Endodermal cell (in vitro differentiated cells): ENCODE data around the gene SLC52A3. TPM values are rescaled to one million over a fixed set of nuclear protein-coding genes. Genes with fewer than 3 reads are reported as not detected.

ENCODE experiments used
- DNase-seq: peaks from one replicate; pipeline ENCODE4 v3.0.0-alpha.2; 2017
- H3K27ac ChIP-seq: 2 replicates; pipeline ENCODE4 v1.5.1; 2013; ENCODE audit warnings: mild to moderate bottlenecking, low read depth, low read length, moderate library complexity
- H3K27me3 ChIP-seq: 2 replicates; pipeline ENCODE4 v1.6.1; 2013; ENCODE audit warnings: mild to moderate bottlenecking, low read length, moderate library complexity; ENCODE audit not compliant: insufficient read depth, control insufficient read depth, poor library complexity, severe bottlenecking
- H3K36me3 ChIP-seq: 2 replicates; pipeline ENCODE4 v1.7.0; 2013; ENCODE audit warnings: mild to moderate bottlenecking, low read length, moderate library complexity; ENCODE audit not compliant: control insufficient read depth, insufficient read depth
- H3K4me1 ChIP-seq: one replicate; pipeline ENCODE4 v1.7.0; 2013; ENCODE audit warnings: low read length; ENCODE audit not compliant: control insufficient read depth, insufficient read depth
- H3K4me3 ChIP-seq: 2 replicates; pipeline ENCODE4 v1.5.1; 2013; ENCODE audit warnings: mild to moderate bottlenecking, low read length, moderate library complexity
- H3K9ac ChIP-seq: 2 replicates; pipeline ENCODE4 v1.6.1; 2013; ENCODE audit warnings: mild to moderate bottlenecking, low read length, moderate library complexity; ENCODE audit not compliant: poor library complexity, severe bottlenecking; ENCODE audit errors: extremely low read depth
- H3K9me3 ChIP-seq: 2 replicates; pipeline ENCODE4 v1.6.1; 2013; ENCODE audit warnings: mild to moderate bottlenecking, low read length, moderate library complexity; ENCODE audit not compliant: control insufficient read depth
- H3K27ac Mint-ChIP-seq: 2 replicates; pipeline ENCODE4 v1.8.0; 2020; ENCODE audit warnings: mixed read lengths
- H3K27me3 Mint-ChIP-seq: 2 replicates; pipeline ENCODE4 v1.8.0; 2021; ENCODE audit warnings: mild to moderate bottlenecking, mixed read lengths; ENCODE audit not compliant: insufficient read depth
- H3K36me3 Mint-ChIP-seq: 2 replicates; pipeline ENCODE4 v1.8.0; 2020; ENCODE audit warnings: low read depth, mixed read lengths
- H3K4me1 Mint-ChIP-seq: 2 replicates; pipeline ENCODE4 v1.8.0; 2020; ENCODE audit warnings: mixed read lengths
- H3K4me3 Mint-ChIP-seq: 2 replicates; pipeline ENCODE4 v1.8.0; 2020; ENCODE audit warnings: mild to moderate bottlenecking, moderate library complexity, mixed read lengths
- H3K9me3 Mint-ChIP-seq: 2 replicates; pipeline ENCODE4 v1.8.0; 2020; ENCODE audit warnings: mild to moderate bottlenecking, mixed read lengths
- CTCF ChIP-seq: fragments of 200-600 bp; sonication (generic); conservative IDR thresholded peaks from 2 replicates; pipeline ENCODE4 v1.5.0; 2021; ENCODE audit warnings: antibody characterized with exemption, mild to moderate bottlenecking
- WGBS, 2 experiments: methylation state at CpG; one replicate each; pipeline versions ENCODE4 v1.1.5 to v1.1.7; 2013; ENCODE audit warnings: missing lambda C conversion rate in 2 of 2, mixed read lengths in 1 of 2; ENCODE audit not compliant: insufficient coverage in 1 of 2, insufficient read length in 1 of 2; 5-methylcytosine and 5-hydroxymethylcytosine counted together
- total RNA-seq, 2 donors: library from RNA; stranded (reverse); fragmentation: NEBNext Ultra II Directional in 1 of 2; extraction: Animal tissue kit (Norgen Biotek cat#: 25700) in 1 of 2; gene quantifications; 2 replicates in 1 of 2; 3 replicates in 1 of 2; pipeline ENCODE4 v1.2.1, GENCODE V29; 2021

SLC52A3 gene
- total RNA-seq, 2 donors from 2014 or later = 3.1 to 5.7 TPM

DNA sequence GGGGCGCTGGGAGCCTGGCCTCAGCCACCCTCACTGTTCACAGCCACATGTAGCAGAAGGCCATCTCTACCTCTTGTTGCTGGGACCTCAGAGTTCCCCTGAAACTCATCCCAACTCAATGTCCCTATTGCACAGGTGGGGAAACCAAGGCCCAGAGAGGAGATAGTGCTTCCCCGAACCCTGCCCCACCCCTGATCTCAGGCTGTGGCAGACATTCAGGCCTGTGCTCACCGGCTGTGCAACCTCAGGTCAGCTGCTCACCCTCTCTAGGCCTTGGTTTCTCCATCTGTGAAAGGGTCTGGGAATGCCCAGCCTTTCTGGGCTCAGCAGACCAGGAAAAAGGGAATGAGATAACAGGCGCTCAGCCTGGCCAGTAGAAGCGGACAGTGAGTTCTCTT is 6.4 kb upstream of the SLC52A3 start:
- H3K27ac ChIP-seq = no peak overlapping the region
- Mint-ChIP-seq H3K27me3 (no peaks in the 10 kb centered on the region), H3K36me3 (no peaks in the 10 kb centered on the region), H3K27ac (no peak overlapping the region), H3K4me1 (peaks cover 17% of the 10 kb centered on the region), H3K9me3 (peaks cover 3% of the 10 kb centered on the region), H3K4me3 (no peak overlapping the region)
- no peak for TF ChIP-seq CTCF
- no peaks in the 10 kb centered on the region for H3K4me1 ChIP-seq
- 91 to 94% methylated on average over 3 to 5 of the region's 5 CpGs for WGBS, 2 experiments
- H3K9me3 ChIP-seq = peaks cover 9% of the 10 kb centered on the region
- DNase-seq = no peak
- H3K36me3 ChIP-seq = no peaks in the 10 kb centered on the region
- H3K27me3 ChIP-seq = no peaks in the 10 kb centered on the region
- H3K9ac ChIP-seq = no peak overlapping the region
- no peak overlapping the region for H3K4me3 ChIP-seq

DNA sequence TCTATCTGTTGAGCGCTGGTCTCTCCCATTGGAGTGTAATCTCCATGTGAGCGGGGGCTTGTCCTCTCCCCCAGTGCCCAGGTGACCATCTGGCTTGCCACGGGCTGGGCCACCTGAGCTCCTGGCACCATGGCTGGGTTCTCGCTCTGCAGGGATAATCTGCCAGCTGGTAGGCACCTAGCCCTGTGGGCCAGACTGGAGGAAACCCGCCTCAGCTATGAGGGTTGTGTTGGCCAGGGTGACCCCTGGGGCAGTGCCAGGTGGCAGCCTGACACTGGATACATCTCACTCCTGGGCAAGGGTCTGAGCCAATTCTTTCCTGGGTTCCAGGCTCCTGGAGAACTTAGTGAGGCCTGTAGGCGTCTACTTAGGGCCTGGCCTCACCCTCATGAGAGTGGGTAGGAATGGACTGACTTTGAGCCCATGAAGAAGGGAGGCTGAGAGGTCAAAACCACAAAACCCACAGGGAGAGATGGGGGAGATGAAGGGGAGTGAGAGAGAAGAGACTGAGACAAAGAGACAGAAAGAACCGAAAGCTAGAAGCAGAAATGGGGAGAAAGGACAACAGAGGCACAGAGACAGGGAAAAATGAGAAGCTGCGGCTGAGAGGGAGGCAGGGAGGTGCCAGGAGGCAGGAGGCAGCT is 5.8 kb upstream of the SLC52A3 start:
- WGBS, 2 experiments = 93 to 95% methylated on average over 6 to 8 of the region's 8 CpGs

GRCh38 chr20:772806-773205 is 4.5 kb upstream of the SLC52A3 start:
- H3K4me1 ChIP-seq = no peaks in the 10 kb centered on the region
- no peaks in the 10 kb centered on the region for H3K36me3 ChIP-seq
- Mint-ChIP-seq H3K4me1 (peaks cover 19% of the 10 kb centered on the region), H3K9me3 (peaks cover 3% of the 10 kb centered on the region), H3K4me3 (no peak overlapping the region), H3K36me3 (no peaks in the 10 kb centered on the region), H3K27me3 (no peaks in the 10 kb centered on the region), H3K27ac (no peak overlapping the region)
- H3K4me3 ChIP-seq = no peak overlapping the region
- H3K27ac ChIP-seq = no peak overlapping the region
- H3K9me3 ChIP-seq = peaks cover 9% of the 10 kb centered on the region
- TF ChIP-seq CTCF = no peak
- no peak overlapping the region for H3K9ac ChIP-seq
- no peak for DNase-seq
- no peaks in the 10 kb centered on the region for H3K27me3 ChIP-seq
- WGBS, 2 experiments = 77 to 89% methylated on average over 7 to 9 of the region's 9 CpGs

More for the DNA sequence above, 5.8 kb upstream of the SLC52A3 start:
- Histone ChIP-seq H3K27ac (no peak overlapping the region), H3K36me3 (no peaks in the 10 kb centered on the region), H3K9ac (no peak overlapping the region), H3K4me1 (no peaks in the 10 kb centered on the region), H3K9me3 (peaks cover 9% of the 10 kb centered on the region), H3K27me3 (no peaks in the 10 kb centered on the region), H3K4me3 (no peak overlapping the region)
- no peak for DNase-seq
- Mint-ChIP-seq H3K27ac (no peak overlapping the region), H3K4me3 (no peak overlapping the region), H3K9me3 (peaks cover 3% of the 10 kb centered on the region), H3K36me3 (no peaks in the 10 kb centered on the region), H3K27me3 (no peaks in the 10 kb centered on the region), H3K4me1 (peaks cover 15% of the 10 kb centered on the region)
- TF ChIP-seq CTCF = no peak
